H1 (cell line): ENCODE results near the gene FBXO11. TPM values are rescaled to one million over a fixed set of nuclear protein-coding genes. Genes with fewer than 3 reads are reported as not detected.

ENCODE experiments used
- CTCF ChIA-PET: fragments of 300-600 bp; sonication (Branson Sonifier 250); formaldehyde crosslinking; loops from one replicate; lab custom pipeline; 2021; ENCODE audit not compliant: partially characterized antibody; lab: Charles Lee
- POLR2A ChIA-PET: fragments of 300-600 bp; sonication (Branson Sonifier 250); formaldehyde crosslinking; loops from one replicate; lab custom pipeline; 2021; ENCODE audit warnings: inconsistent platforms; ENCODE audit not compliant: partially characterized antibody; lab: Charles Lee
- DNase-seq, 2 experiments: peaks; one replicate each; pipeline versions ENCODE4 v3.0.0 to v3.0.0-alpha.2; 2010 to 2022; ENCODE audit warnings: low spot score in 2 of 2, low read depth in 1 of 2, mixed read lengths in 1 of 2
- FAIRE-seq: peaks from 2 replicates; lab custom pipeline; 2011; peaks lifted over from hg19 to GRCh38; lab: Jason Lieb, UNC
- H2AFZ ChIP-seq: 2 replicates; pipeline ENCODE4 v1.8.1; 2012; ENCODE audit warnings: low read length, inconsistent platforms
- H2AK5ac ChIP-seq: 2 replicates; pipeline ENCODE4 v1.6.1; 2013; ENCODE audit warnings: low read depth, low read length
- H2BK120ac ChIP-seq: replicated peaks from 2 replicates; pipeline ENCODE3; 2013; ENCODE audit warnings: low read depth, low read length, inconsistent platforms
- H2BK12ac ChIP-seq: 2 replicates; pipeline ENCODE4 v1.6.1; 2013; ENCODE audit warnings: low read depth, low read length
- H2BK15ac ChIP-seq: 2 replicates; pipeline ENCODE4 v1.6.1; 2013; ENCODE audit warnings: low read length
- H2BK20ac ChIP-seq: 2 replicates; pipeline ENCODE4 v1.6.1; 2013; ENCODE audit warnings: low read length
- H2BK5ac ChIP-seq: 2 replicates; pipeline ENCODE4 v1.6.1; 2013; ENCODE audit warnings: low read depth, low read length
- H3K14ac ChIP-seq: 2 replicates; pipeline ENCODE4 v1.6.1; 2013; ENCODE audit warnings: inconsistent platforms; ENCODE audit not compliant: insufficient read length
- H3K18ac ChIP-seq: 2 replicates; pipeline ENCODE4 v1.6.1; 2013; ENCODE audit warnings: low read length; ENCODE audit errors: extremely low read depth
- H3K23ac ChIP-seq: 2 replicates; pipeline ENCODE4 v1.6.1; 2013; ENCODE audit warnings: inconsistent platforms; ENCODE audit not compliant: insufficient read length
- H3K23me2 ChIP-seq: 2 replicates; pipeline ENCODE4 v1.6.1; 2013; ENCODE audit warnings: low read depth, low read length
- H3K27ac ChIP-seq: 2 replicates; pipeline ENCODE4 v1.6.1; 2011; ENCODE audit warnings: low read depth, low read length, inconsistent platforms
- H3K27me3 ChIP-seq, 4 experiments: replicated peaks in 1 of 4; 1 replicate in 1 of 4; 2 replicates in 3 of 4; pipeline versions ENCODE4 v1.6.1 to v1.8.1; 2011 to 2013; ENCODE audit warnings: low read length in 3 of 4, mild to moderate bottlenecking in 3 of 4, inconsistent platforms in 2 of 4, mixed read lengths in 2 of 4, moderate library complexity in 1 of 4; ENCODE audit not compliant: control insufficient read depth in 3 of 4, insufficient read depth in 3 of 4; ENCODE audit errors: extremely low read depth in 1 of 4
- H3K36me3 ChIP-seq, 4 experiments: 2 replicates each; pipeline versions ENCODE4 v1.6.1 to v1.8.1; 2011 to 2013; ENCODE audit warnings: mild to moderate bottlenecking in 4 of 4, low read length in 3 of 4, moderate library complexity in 2 of 4, control low read depth in 1 of 4, inconsistent platforms in 1 of 4; ENCODE audit not compliant: insufficient read depth in 4 of 4, control insufficient read depth in 2 of 4
- H3K4ac ChIP-seq: replicated peaks from 2 replicates; pipeline ENCODE3; 2013; ENCODE audit warnings: low read length, low read depth, mixed read lengths, inconsistent platforms; ENCODE audit not compliant: insufficient read length
- H3K4me1 ChIP-seq, 4 experiments: replicated peaks in 1 of 4; 1 replicate in 1 of 4; 2 replicates in 3 of 4; pipeline versions ENCODE4 v1.6.1 to v1.8.1; 2011 to 2013; ENCODE audit warnings: low read length in 3 of 4, inconsistent platforms in 2 of 4, mixed read lengths in 1 of 4; ENCODE audit not compliant: insufficient read depth in 4 of 4, control insufficient read depth in 3 of 4
- H3K4me2 ChIP-seq, 2 experiments: 2 replicates each; pipeline versions ENCODE4 v1.6.1 to v1.8.1; 2011 to 2013; ENCODE audit warnings: low read depth in 2 of 2, low read length in 2 of 2, control low read depth in 1 of 2, inconsistent platforms in 1 of 2, mild to moderate bottlenecking in 1 of 2; ENCODE audit not compliant: insufficient read depth in 1 of 2
- H3K4me3 ChIP-seq, 4 experiments: fragments of 200-600, 300-600 bp in 1 of 4; sonication (generic), shearing (Covaris generic), sonication (Bioruptor Twin) in 1 of 4; 2 replicates each; pipeline versions ENCODE4 v1.5.1 to v1.8.1; 2011 to 2016; ENCODE audit warnings: low read length in 4 of 4, low read depth in 3 of 4, control low read depth in 2 of 4, inconsistent platforms in 2 of 4, mild to moderate bottlenecking in 2 of 4, mixed read lengths in 1 of 4, moderate library complexity in 1 of 4; ENCODE audit not compliant: insufficient read depth in 2 of 4; ENCODE audit errors: extremely low read depth in 1 of 4
- H3K56ac ChIP-seq: replicated peaks from 2 replicates; pipeline ENCODE3; 2013; ENCODE audit warnings: low read depth, mild to moderate bottlenecking, mixed read lengths, low read length, inconsistent platforms; ENCODE audit not compliant: insufficient read length
- H3K79me1 ChIP-seq: 2 replicates; pipeline ENCODE4 v1.6.1; 2013; ENCODE audit warnings: low read depth, low read length, control low read depth
- H3K79me2 ChIP-seq, 2 experiments: 2 replicates each; pipeline versions ENCODE4 v1.6.1 to v1.8.1; 2012 to 2013; ENCODE audit warnings: low read length in 2 of 2, mild to moderate bottlenecking in 2 of 2, inconsistent platforms in 1 of 2; ENCODE audit not compliant: insufficient read depth in 2 of 2, control insufficient read depth in 1 of 2
- H3K9ac ChIP-seq, 4 experiments: replicated peaks in 1 of 4; 1 replicate in 1 of 4; 2 replicates in 3 of 4; pipeline versions ENCODE4 v1.6.1 to v1.8.1; 2011 to 2013; ENCODE audit warnings: low read depth in 3 of 4, low read length in 3 of 4, control low read depth in 2 of 4, mild to moderate bottlenecking in 2 of 4, moderate library complexity in 2 of 4, inconsistent platforms in 1 of 4; ENCODE audit errors: extremely low read depth in 1 of 4
- H3K9me3 ChIP-seq, 2 experiments: 2 replicates each; pipeline versions ENCODE4 v1.6.1 to v1.8.1; 2012 to 2013; ENCODE audit warnings: mild to moderate bottlenecking in 2 of 2, moderate library complexity in 2 of 2, control low read depth in 1 of 2, inconsistent platforms in 1 of 2, low read depth in 1 of 2, low read length in 1 of 2, mixed read lengths in 1 of 2; ENCODE audit not compliant: insufficient read depth in 2 of 2
- H4K20me1 ChIP-seq, 2 experiments: replicated peaks in 1 of 2; 2 replicates each; pipeline versions ENCODE3 to v1.8.1; 2011 to 2013; ENCODE audit warnings: inconsistent platforms in 2 of 2, low read length in 2 of 2, mild to moderate bottlenecking in 1 of 2; ENCODE audit not compliant: insufficient read depth in 2 of 2, control insufficient read depth in 1 of 2
- H4K5ac ChIP-seq: 2 replicates; pipeline ENCODE4 v1.6.1; 2013; ENCODE audit warnings: low read length, low read depth, mixed read lengths, inconsistent platforms; ENCODE audit not compliant: insufficient read length
- H4K8ac ChIP-seq: 2 replicates; pipeline ENCODE4 v1.8.0; 2013; ENCODE audit warnings: mild to moderate bottlenecking, moderate library complexity, low read length, inconsistent platforms; ENCODE audit not compliant: insufficient read depth; ENCODE audit errors: extremely low read depth
- H4K91ac ChIP-seq: replicated peaks from 2 replicates; pipeline ENCODE3; 2013; ENCODE audit warnings: low read length, mixed read lengths, inconsistent platforms; ENCODE audit not compliant: insufficient read length
- CREB1 ChIP-seq: IDR thresholded peaks from 2 replicates; pipeline ENCODE4 v1.6.1; 2012; ENCODE audit warnings: inconsistent platforms
- FOSL1 ChIP-seq: IDR thresholded peaks from 2 replicates; pipeline ENCODE4 v1.6.1; 2011; ENCODE audit warnings: mild to moderate bottlenecking, low read depth, low read length, moderate library complexity; ENCODE audit not compliant: insufficient read depth
- SIN3A ChIP-seq, 2 experiments: IDR thresholded peaks in 1 of 2; conservative IDR thresholded peaks in 1 of 2; 2 replicates each; pipeline ENCODE4 v1.6.1; 2011 to 2012; ENCODE audit warnings: low read length in 2 of 2, improper control_type of control experiment in 1 of 2, low read depth in 1 of 2, mild to moderate bottlenecking in 1 of 2
- SP2 ChIP-seq: IDR thresholded peaks from 2 replicates; pipeline ENCODE4 v1.6.1; 2012; ENCODE audit warnings: mild to moderate bottlenecking, low read length, inconsistent platforms
- WGBS, 2 experiments: shearing (Covaris generic) in 1 of 2; methylation state at CpG; one replicate each; pipeline versions ENCODE4 v1.1.6 to v1.1.7; 2013 to 2015; ENCODE audit warnings: low lambda C conversion rate in 2 of 2, mixed read lengths in 2 of 2, inconsistent platforms in 1 of 2, low coverage in 1 of 2, missing lambda C conversion rate in 1 of 2; ENCODE audit not compliant: insufficient replicate concordance in 2 of 2, insufficient coverage in 1 of 2, insufficient read length in 1 of 2; ENCODE audit errors: extremely low coverage in 1 of 2, missing lambda C conversion rate in 1 of 2; 5-methylcytosine and 5-hydroxymethylcytosine counted together
- polyA plus RNA-seq, 7 experiments: library from polyadenylated mRNA; depleted of rRNA in 3 of 7; stranded (reverse) in 5 of 7; unstranded in 2 of 7; fragments of >200 nt in 5 of 7; fragments of 200-250 nt in 2 of 7; gene quantifications; 1 replicate in 5 of 7; 2 replicates in 1 of 7; 4 replicates in 1 of 7; pipeline versions ENCODE4 v1.2.1 to v1.2.3, GENCODE V29; 2011 to 2013; ENCODE audit warnings: missing spikeins in 2 of 7, mixed read lengths in 2 of 7
- total RNA-seq: library from RNA; stranded (reverse); fragmentation: NEBNext Ultra II Directional; extraction: Animal tissue kit (Norgen Biotek cat#: 25700); gene quantifications from 2 replicates; pipeline ENCODE4 v1.2.1, GENCODE V29; 2021

The FBXO11 gene
- total and polyA plus RNA-seq, 2 of the 8 experiments (the other 6 are each of a cell fraction or from before 2014, with no cell fraction given): 21.7 to 57.3 TPM

DNA sequence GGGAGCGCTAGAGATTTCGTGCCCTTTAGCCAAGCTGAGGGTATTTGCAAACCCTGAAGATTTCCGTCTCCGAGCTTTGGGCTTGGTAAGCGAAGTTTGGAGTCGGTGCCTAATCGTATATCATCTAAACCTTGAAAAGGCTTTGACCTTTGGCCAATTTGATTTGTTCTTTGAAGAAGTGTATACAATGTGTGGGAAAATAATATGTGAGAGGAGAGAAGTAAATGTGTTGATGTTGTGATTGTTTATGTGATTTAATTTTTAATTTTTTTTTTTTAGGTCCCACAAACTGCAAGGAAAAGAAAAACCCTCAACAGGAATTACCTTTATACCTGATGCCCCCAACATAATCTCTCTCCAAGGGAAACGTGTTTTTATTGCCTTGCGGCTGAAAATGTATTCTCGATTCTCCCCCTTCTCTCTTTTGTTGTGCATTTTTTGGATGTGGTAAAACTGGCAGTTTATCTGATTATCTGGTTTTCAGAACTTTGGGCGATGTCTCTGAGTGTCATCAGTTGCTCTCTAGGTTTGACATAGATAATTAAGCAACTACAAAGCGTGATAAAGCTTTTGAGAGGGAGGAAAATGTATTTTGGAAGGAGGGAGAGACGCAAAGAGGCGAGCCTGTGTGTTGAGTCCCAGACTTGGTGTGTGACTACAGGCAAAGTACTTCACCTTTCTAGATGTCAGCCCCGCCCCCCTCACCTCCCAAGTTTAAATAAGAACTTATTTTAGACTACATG, 912 bp upstream of the FBXO11 start:
- no peak overlapping the region; the same call in 1 of the 2 replicates for H4K8ac ChIP-seq
- peak overlapping the region; percentile 75; the same call in 1 of the 2 replicates for H3K18ac ChIP-seq
- H3K4me1 ChIP-seq: peaks cover 0 to 3% (median 0%) of the 10 kb centered on the region in 4 experiments; a peak in 1 of 7 replicates
- WGBS, 2 experiments: 9% methylated on average over 15 of the region's 15 CpGs; no CpG with 5 or more reads in 1 of the 2 experiments
- H2AFZ ChIP-seq: peak overlapping the region; percentile 68; the same call in 1 of the 2 replicates
- no peaks in the 10 kb centered on the region for H3K36me3 ChIP-seq
- H3K14ac ChIP-seq: no peak overlapping the region
- H2BK120ac ChIP-seq: no peak overlapping the region
- ChIA-PET CTCF (interaction anchor here (0.6 to 1.5 kb wide), 10 partner anchors 12 to 239 kb away, joined by 3 to 6 read pairs (median 3); no protein-coding TSS in a partner anchor), POLR2A (interaction anchor here (0.7 to 1.6 kb wide), 19 partner anchors 9 to 678 kb away, joined by 3 to 8 read pairs (median 4); partner anchors contain the start of gene MSH6)
- H3K23ac ChIP-seq: no peak overlapping the region
- FAIRE-seq (peak; percentile 91), DNase-seq (no peak)
- peak overlapping the region; percentile 77 for H3K27ac ChIP-seq
- H4K20me1 ChIP-seq: peaks cover 3% of the 10 kb centered on the region in 2 experiments
- H2BK15ac ChIP-seq: 0 out of 2 replicates have a peak overlapping the region, but pooled peaks have one; percentile 18
- H3K4me2 ChIP-seq: peak overlapping the region; percentile 65 to 82
- H2BK12ac ChIP-seq: no peak overlapping the region; the same call in 1 of the 2 replicates
- H3K23me2 ChIP-seq: peaks cover 6% of the 10 kb centered on the region; the same call in 1 of the 2 replicates
- no peaks in the 10 kb centered on the region for H3K27me3 ChIP-seq
- peak overlapping the region; percentile 3 for H3K56ac ChIP-seq
- H4K91ac ChIP-seq: no peak overlapping the region
- peak overlapping the region; percentile 59 to 83 (median 73) for H3K9ac ChIP-seq
- no peak overlapping the region for H2AK5ac ChIP-seq
- H2BK5ac ChIP-seq: peak overlapping the region; percentile 95
- peaks cover 22 to 29% of the 10 kb centered on the region in 2 experiments for H3K79me2 ChIP-seq
- H4K5ac ChIP-seq: peak overlapping the region; percentile 71
- H3K9me3 ChIP-seq: no peaks in the 10 kb centered on the region
- 0 out of 2 replicates have a peak overlapping the region, but pooled peaks have one; percentile 15 for H2BK20ac ChIP-seq
- H3K4me3 ChIP-seq: peak overlapping the region; percentile 47 to 66 (median 56)
- H3K79me1 ChIP-seq: peaks cover 3% of the 10 kb centered on the region; the same call in 1 of the 2 replicates
- no peak overlapping the region for H3K4ac ChIP-seq
- TF ChIP-seq SIN3A (conservative IDR thresholded peaks at IDR 0.05 in 1 of 2, IDR thresholded peaks at IDR 0.05 in 1 of 2; ENCODE audit: low read depth in 1 of 2, low read length in 2 of 2) (no peak), CREB1 (no peak), FOSL1 (no peak), SP2 (no peak)
